ENCODE data around the gene INPP5F. TPM values are rescaled to one million over a fixed set of nuclear protein-coding genes. Genes with fewer than 3 reads are reported as not detected.

INPP5F gene
- total and polyA plus RNA-seq, 2 of the 13 experiments (the other 11 are each of a cell fraction or from before 2014, with no cell fraction given), result 12.5 to 15.7 TPM

DNA sequence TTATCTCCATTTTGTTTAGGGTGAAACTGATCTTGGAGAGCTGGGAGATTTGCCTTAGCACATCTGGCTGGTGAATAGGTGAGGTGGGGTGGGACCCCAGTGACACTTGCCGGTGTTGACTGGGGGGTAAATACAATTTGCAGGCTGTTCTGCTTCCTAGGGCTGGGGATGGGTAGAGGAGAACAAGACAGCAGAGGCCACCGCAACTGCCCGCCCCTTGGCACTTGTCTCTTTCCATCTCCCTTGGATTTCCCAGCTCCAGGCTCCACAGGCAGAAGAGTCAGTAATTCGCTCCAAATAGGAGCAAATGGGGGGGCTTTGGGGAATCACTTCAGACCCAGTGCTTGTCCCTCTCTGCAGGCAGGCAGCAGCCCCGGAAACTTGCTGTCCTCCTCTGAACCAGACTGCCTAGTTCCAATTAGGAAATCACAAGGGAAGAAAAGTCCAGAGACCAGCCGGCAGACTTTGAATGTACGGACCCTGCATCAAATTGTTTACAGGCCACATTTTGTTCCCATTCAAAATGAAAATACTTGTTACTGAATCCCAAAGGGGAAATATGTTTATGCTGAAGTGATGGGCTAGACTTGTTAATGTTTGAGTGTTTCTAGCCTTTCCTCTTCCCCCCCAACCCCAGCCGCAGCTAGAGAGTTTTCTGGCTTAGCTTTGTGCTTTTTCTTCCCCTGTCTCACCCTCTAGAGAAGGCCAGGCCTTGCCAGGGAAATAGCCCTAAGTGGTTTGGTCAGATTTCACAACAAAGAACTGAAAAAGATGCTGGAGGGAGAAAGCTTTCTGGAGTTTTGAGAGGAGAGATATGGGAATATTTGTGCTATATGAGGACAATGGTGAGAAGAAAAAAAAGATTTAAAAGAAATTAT, 10.0 kb upstream of the INPP5F start (continued):
- TF ChIP-seq, protein P1, sequence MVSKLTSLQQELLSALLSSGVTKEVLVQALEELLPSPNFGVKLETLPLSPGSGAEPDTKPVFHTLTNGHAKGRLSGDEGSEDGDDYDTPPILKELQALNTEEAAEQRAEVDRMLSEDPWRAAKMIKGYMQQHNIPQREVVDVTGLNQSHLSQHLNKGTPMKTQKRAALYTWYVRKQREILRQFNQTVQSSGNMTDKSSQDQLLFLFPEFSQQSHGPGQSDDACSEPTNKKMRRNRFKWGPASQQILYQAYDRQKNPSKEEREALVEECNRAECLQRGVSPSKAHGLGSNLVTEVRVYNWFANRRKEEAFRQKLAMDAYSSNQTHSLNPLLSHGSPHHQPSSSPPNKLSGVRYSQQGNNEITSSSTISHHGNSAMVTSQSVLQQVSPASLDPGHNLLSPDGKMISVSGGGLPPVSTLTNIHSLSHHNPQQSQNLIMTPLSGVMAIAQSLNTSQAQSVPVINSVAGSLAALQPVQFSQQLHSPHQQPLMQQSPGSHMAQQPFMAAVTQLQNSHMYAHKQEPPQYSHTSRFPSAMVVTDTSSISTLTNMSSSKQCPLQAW (CRISPR knock-in tag; IDR thresholded peaks at IDR 0.05), result peak; percentile 30; the same call in 1 of the 2 replicates
- TF ChIP-seq MEF2D (CRISPR knock-in tag; IDR thresholded peaks at IDR 0.05) (no peak), EZH2 (conservative IDR thresholded peaks at IDR 0.05; ENCODE audit: low read depth, low read length) (no peak), ZNF564 (CRISPR knock-in tag; IDR thresholded peaks at IDR 0.05) (peak; percentile 60; the same call in 1 of the 2 replicates), ZNF501 (CRISPR knock-in tag; IDR thresholded peaks at IDR 0.05) (peak; percentile 63), CEBPG (CRISPR knock-in tag; IDR thresholded peaks at IDR 0.05) (peak; percentile 19; the same call in 1 of the 2 replicates), SAP130 (CRISPR knock-in tag; IDR thresholded peaks at IDR 0.05; ENCODE audit: low read depth) (0 out of 2 replicates have a peak, but pooled peaks have one; percentile 30), NCOR1 (IDR thresholded peaks at IDR 0.05; ENCODE audit: borderline replicate concordance, low read length) (0 out of 2 replicates have a peak, but pooled peaks have one; percentile 51)
- TF ChIP-seq, protein P2, sequence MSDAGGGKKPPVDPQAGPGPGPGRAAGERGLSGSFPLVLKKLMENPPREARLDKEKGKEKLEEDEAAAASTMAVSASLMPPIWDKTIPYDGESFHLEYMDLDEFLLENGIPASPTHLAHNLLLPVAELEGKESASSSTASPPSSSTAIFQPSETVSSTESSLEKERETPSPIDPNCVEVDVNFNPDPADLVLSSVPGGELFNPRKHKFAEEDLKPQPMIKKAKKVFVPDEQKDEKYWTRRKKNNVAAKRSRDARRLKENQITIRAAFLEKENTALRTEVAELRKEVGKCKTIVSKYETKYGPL (CRISPR knock-in tag; IDR thresholded peaks at IDR 0.05), result no peak
- TF ChIP-seq, protein P3, sequence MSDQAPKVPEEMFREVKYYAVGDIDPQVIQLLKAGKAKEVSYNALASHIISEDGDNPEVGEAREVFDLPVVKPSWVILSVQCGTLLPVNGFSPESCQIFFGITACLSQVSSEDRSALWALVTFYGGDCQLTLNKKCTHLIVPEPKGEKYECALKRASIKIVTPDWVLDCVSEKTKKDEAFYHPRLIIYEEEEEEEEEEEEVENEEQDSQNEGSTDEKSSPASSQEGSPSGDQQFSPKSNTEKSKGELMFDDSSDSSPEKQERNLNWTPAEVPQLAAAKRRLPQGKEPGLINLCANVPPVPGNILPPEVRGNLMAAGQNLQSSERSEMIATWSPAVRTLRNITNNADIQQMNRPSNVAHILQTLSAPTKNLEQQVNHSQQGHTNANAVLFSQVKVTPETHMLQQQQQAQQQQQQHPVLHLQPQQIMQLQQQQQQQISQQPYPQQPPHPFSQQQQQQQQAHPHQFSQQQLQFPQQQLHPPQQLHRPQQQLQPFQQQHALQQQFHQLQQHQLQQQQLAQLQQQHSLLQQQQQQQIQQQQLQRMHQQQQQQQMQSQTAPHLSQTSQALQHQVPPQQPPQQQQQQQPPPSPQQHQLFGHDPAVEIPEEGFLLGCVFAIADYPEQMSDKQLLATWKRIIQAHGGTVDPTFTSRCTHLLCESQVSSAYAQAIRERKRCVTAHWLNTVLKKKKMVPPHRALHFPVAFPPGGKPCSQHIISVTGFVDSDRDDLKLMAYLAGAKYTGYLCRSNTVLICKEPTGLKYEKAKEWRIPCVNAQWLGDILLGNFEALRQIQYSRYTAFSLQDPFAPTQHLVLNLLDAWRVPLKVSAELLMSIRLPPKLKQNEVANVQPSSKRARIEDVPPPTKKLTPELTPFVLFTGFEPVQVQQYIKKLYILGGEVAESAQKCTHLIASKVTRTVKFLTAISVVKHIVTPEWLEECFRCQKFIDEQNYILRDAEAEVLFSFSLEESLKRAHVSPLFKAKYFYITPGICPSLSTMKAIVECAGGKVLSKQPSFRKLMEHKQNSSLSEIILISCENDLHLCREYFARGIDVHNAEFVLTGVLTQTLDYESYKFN (CRISPR knock-in tag; conservative IDR thresholded peaks at IDR 0.05), result peak; percentile 62
- TF ChIP-seq, protein P4, sequence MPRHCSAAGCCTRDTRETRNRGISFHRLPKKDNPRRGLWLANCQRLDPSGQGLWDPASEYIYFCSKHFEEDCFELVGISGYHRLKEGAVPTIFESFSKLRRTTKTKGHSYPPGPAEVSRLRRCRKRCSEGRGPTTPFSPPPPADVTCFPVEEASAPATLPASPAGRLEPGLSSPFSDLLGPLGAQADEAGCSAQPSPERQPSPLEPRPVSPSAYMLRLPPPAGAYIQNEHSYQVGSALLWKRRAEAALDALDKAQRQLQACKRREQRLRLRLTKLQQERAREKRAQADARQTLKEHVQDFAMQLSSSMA (CRISPR knock-in tag; IDR thresholded peaks at IDR 0.05), result no peak
- TF ChIP-seq, protein P5, sequence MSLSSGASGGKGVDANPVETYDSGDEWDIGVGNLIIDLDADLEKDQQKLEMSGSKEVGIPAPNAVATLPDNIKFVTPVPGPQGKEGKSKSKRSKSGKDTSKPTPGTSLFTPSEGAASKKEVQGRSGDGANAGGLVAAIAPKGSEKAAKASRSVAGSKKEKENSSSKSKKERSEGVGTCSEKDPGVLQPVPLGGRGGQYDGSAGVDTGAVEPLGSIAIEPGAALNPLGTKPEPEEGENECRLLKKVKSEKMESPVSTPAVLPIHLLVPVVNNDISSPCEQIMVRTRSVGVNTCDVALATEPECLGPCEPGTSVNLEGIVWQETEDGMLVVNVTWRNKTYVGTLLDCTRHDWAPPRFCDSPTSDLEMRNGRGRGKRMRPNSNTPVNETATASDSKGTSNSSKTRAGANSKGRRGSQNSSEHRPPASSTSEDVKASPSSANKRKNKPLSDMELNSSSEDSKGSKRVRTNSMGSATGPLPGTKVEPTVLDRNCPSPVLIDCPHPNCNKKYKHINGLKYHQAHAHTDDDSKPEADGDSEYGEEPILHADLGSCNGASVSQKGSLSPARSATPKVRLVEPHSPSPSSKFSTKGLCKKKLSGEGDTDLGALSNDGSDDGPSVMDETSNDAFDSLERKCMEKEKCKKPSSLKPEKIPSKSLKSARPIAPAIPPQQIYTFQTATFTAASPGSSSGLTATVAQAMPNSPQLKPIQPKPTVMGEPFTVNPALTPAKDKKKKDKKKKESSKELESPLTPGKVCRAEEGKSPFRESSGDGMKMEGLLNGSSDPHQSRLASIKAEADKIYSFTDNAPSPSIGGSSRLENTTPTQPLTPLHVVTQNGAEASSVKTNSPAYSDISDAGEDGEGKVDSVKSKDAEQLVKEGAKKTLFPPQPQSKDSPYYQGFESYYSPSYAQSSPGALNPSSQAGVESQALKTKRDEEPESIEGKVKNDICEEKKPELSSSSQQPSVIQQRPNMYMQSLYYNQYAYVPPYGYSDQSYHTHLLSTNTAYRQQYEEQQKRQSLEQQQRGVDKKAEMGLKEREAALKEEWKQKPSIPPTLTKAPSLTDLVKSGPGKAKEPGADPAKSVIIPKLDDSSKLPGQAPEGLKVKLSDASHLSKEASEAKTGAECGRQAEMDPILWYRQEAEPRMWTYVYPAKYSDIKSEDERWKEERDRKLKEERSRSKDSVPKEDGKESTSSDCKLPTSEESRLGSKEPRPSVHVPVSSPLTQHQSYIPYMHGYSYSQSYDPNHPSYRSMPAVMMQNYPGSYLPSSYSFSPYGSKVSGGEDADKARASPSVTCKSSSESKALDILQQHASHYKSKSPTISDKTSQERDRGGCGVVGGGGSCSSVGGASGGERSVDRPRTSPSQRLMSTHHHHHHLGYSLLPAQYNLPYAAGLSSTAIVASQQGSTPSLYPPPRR (CRISPR knock-in tag; IDR thresholded peaks at IDR 0.05; ENCODE audit: borderline replicate concordance), result 0 out of 2 replicates have a peak, but pooled peaks have one; percentile 24
- TF ChIP-seq, protein P6, sequence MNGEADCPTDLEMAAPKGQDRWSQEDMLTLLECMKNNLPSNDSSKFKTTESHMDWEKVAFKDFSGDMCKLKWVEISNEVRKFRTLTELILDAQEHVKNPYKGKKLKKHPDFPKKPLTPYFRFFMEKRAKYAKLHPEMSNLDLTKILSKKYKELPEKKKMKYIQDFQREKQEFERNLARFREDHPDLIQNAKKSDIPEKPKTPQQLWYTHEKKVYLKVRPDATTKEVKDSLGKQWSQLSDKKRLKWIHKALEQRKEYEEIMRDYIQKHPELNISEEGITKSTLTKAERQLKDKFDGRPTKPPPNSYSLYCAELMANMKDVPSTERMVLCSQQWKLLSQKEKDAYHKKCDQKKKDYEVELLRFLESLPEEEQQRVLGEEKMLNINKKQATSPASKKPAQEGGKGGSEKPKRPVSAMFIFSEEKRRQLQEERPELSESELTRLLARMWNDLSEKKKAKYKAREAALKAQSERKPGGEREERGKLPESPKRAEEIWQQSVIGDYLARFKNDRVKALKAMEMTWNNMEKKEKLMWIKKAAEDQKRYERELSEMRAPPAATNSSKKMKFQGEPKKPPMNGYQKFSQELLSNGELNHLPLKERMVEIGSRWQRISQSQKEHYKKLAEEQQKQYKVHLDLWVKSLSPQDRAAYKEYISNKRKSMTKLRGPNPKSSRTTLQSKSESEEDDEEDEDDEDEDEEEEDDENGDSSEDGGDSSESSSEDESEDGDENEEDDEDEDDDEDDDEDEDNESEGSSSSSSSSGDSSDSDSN (CRISPR knock-in tag; IDR thresholded peaks at IDR 0.05), result 0 out of 2 replicates have a peak, but pooled peaks have one; percentile 11
